DND-41 (cell line): ENCODE results near the gene TMEM163.

ENCODE experiments used
- ATAC-seq: fragments of 200-7000 bp; cut with Tn5 transposase; 3 replicates; pipeline ENCODE4 v1.9.1; 2021; ENCODE audit warnings: low read depth; ENCODE audit not compliant: insufficient read depth
- DNase-seq: peaks from one replicate; pipeline ENCODE4 v3.0.0-alpha.2; 2020
- H2AFZ ChIP-seq: 2 replicates; pipeline ENCODE4 v1.6.0; 2012; ENCODE audit warnings: low read depth, low read length
- H3K27ac ChIP-seq: 2 replicates; pipeline ENCODE4 v1.5.1; 2012; ENCODE audit warnings: low read length, inconsistent platforms
- H3K27me3 ChIP-seq: fragments of 200-600 bp; sonication (generic); 2 replicates; pipeline ENCODE4 v1.6.0; 2012; ENCODE audit warnings: low read length, mild to moderate bottlenecking, inconsistent platforms; ENCODE audit not compliant: insufficient read depth, poor library complexity
- H3K36me3 ChIP-seq: 2 replicates; pipeline ENCODE4 v1.5.1; 2012; ENCODE audit warnings: low read length, inconsistent platforms; ENCODE audit not compliant: insufficient read depth
- H3K4me1 ChIP-seq: 2 replicates; pipeline ENCODE4 v1.5.1; 2012; ENCODE audit warnings: mild to moderate bottlenecking, low read length; ENCODE audit not compliant: insufficient read depth
- H3K4me2 ChIP-seq: 2 replicates; pipeline ENCODE4 v1.6.0; 2012; ENCODE audit warnings: mild to moderate bottlenecking, moderate library complexity, low read length, inconsistent platforms; ENCODE audit not compliant: insufficient read depth
- H3K4me3 ChIP-seq, 2 experiments: fragments of 200-600 bp in 1 of 2; shearing (Covaris generic) in 1 of 2; 2 replicates each; pipeline ENCODE4 v1.5.1; 2012 to 2016; ENCODE audit warnings: inconsistent platforms in 2 of 2, low read length in 2 of 2, mild to moderate bottlenecking in 2 of 2, low read depth in 1 of 2, moderate library complexity in 1 of 2
- H3K79me2 ChIP-seq: 2 replicates; pipeline ENCODE4 v1.6.0; 2012; ENCODE audit warnings: low read length, inconsistent platforms; ENCODE audit not compliant: insufficient read depth
- H3K9ac ChIP-seq: 2 replicates; pipeline ENCODE4 v1.6.0; 2012; ENCODE audit warnings: low read depth, mild to moderate bottlenecking, inconsistent platforms, low read length, moderate library complexity
- H3K9me3 ChIP-seq: 2 replicates; pipeline ENCODE4 v1.5.1; 2012; ENCODE audit warnings: low read length, moderate library complexity, mild to moderate bottlenecking, inconsistent platforms; ENCODE audit not compliant: insufficient read depth, severe bottlenecking
- H4K20me1 ChIP-seq: 2 replicates; pipeline ENCODE4 v1.6.0; 2012; ENCODE audit warnings: low read length; ENCODE audit not compliant: insufficient read depth
- CTCF ChIP-seq: IDR thresholded peaks from 2 replicates; pipeline ENCODE4 v1.5.1; 2012; ENCODE audit warnings: borderline replicate concordance, low read length, moderate library complexity, mild to moderate bottlenecking; ENCODE audit not compliant: poor library complexity, severe bottlenecking; ENCODE audit errors: extremely low read depth
- EZH2 ChIP-seq: IDR thresholded peaks from 3 replicates; pipeline ENCODE4 v1.6.1; 2012; ENCODE audit warnings: borderline replicate concordance, low read depth, mild to moderate bottlenecking, moderate library complexity, low read length, inconsistent platforms; ENCODE audit not compliant: severe bottlenecking

Gene TMEM163

DNA sequence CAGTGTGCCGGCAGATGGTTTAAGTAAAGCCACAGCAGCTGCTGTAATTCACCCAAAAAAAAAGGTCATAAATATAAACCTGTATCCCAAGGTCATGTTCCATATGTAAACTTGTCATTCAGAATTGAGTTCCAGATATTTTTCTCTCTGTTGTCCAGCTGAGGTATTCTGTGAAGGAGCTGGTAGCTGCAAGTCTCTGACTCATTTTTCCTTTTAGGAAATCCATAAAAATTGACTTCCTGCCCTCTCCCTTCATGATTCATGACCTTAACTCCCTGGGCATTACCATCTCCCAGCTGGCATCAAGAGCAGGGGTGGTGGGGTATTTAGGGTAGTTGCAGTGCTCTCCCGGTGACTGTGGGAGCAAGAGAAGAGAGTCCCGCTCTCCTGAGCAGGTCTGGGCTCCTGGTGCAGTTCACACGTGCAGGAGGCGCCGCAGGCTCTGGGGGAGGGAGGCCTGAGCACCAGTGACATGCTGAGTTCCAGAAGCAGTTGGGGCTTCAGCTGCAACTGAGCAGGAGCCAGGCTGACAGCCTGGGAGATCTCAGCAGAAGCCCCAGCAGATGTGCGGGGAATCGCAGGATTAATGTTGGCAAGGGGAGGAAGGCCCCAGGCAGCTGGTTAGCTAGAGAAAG, 272.3 kb downstream of the TMEM163 start:
- Histone ChIP-seq H3K9ac (no peak overlapping the region), H3K79me2 (no peaks in the 10 kb centered on the region), H3K4me2 (no peak overlapping the region), H3K4me3 (no peak overlapping the region), H4K20me1 (peaks cover 5% of the 10 kb centered on the region; the same call in 1 of the 2 replicates), H3K36me3 (peaks cover 73% of the 10 kb centered on the region), H3K9me3 (no peaks in the 10 kb centered on the region), H3K4me1 (no peaks in the 10 kb centered on the region), H3K27me3 (no peaks in the 10 kb centered on the region), H3K27ac (no peak overlapping the region; the same call in 1 of the 2 replicates), H2AFZ (no peak overlapping the region)
- TF ChIP-seq CTCF (no peak), EZH2 (no peak)
- ATAC-seq (no peak), DNase-seq (no peak)

GRCh38 chr2:134445985-134446382, 272.8 kb downstream of the TMEM163 start:
- Histone ChIP-seq H3K79me2 (no peaks in the 10 kb centered on the region), H3K4me2 (no peak overlapping the region), H3K9me3 (no peaks in the 10 kb centered on the region), H4K20me1 (peaks cover 5% of the 10 kb centered on the region; the same call in 1 of the 2 replicates), H3K4me3 (no peak overlapping the region), H3K9ac (no peak overlapping the region), H3K4me1 (no peaks in the 10 kb centered on the region), H3K27me3 (no peaks in the 10 kb centered on the region), H3K27ac (no peak overlapping the region), H3K36me3 (peaks cover 78% of the 10 kb centered on the region), H2AFZ (no peak overlapping the region)
- no peak for ATAC-seq
- TF ChIP-seq EZH2 (no peak), CTCF (no peak)
- DNase-seq: no peak

GRCh38 chr2:134445116-134445515, 273.7 kb downstream of the TMEM163 start:
- Histone ChIP-seq H3K9ac (no peak overlapping the region), H2AFZ (no peak overlapping the region), H3K27me3 (no peaks in the 10 kb centered on the region), H3K36me3 (peaks cover 76% of the 10 kb centered on the region), H4K20me1 (peaks cover 5% of the 10 kb centered on the region; the same call in 1 of the 2 replicates), H3K9me3 (no peaks in the 10 kb centered on the region), H3K4me1 (no peaks in the 10 kb centered on the region), H3K79me2 (no peaks in the 10 kb centered on the region), H3K27ac (no peak overlapping the region), H3K4me3 (no peak overlapping the region), H3K4me2 (no peak overlapping the region)
- TF ChIP-seq EZH2 (no peak), CTCF (no peak)
- DNase-seq (no peak), ATAC-seq (no peak)
